M059J (cell line): Measurements from ENCODE around the gene CDC27. TPM values are rescaled to one million over a fixed set of nuclear protein-coding genes. Genes with fewer than 3 reads are reported as not detected.
"Not testable (repeated sequence)": the region's sequence is repeated elsewhere in the genome, so short reads cannot be mapped to it uniquely, and the experiment has no call there.

ENCODE experiments used
- DNase-seq: peaks from one replicate; pipeline ENCODE4 v3.0.0-alpha.2; 2012; ENCODE audit warnings: low read depth
- total RNA-seq: library from RNA; depleted of rRNA; stranded (reverse); fragments of >200 nt; shearing (Covaris generic); gene quantifications from 2 replicates; pipeline ENCODE4 v1.2.3, GENCODE V29; 2014

CDC27 gene
- total RNA-seq, 1 experiment from 2014 or later = 90.9 TPM

GRCh38 chr17:47145351-47145750 is 43.7 kb downstream of the CDC27 start:
- no peak for DNase-seq

GRCh38 chr17:47135235-47135634 is 53.9 kb downstream of the CDC27 start:
- DNase-seq = no peak

- not testable (repeated sequence) for DNase-seq
Observed at GRCh38 chr17:47134354-47134753, 54.7 kb downstream of the CDC27 start.

GRCh38 chr17:47131761-47132160 is 57.3 kb downstream of the CDC27 start:
- DNase-seq = peak; percentile 16

- not testable (repeated sequence) for DNase-seq
Observed at GRCh38 chr17:47126835-47127234, 62.3 kb downstream of the CDC27 start.

GRCh38 chr17:47123262-47123661 is 65.8 kb downstream of the CDC27 start:
- DNase-seq = not testable (repeated sequence)

- DNase-seq = peak; percentile 49
Observed at GRCh38 chr17:47120521-47121095, 68.5 kb downstream of the CDC27 start.

GRCh38 chr17:47119746-47120520 is 69.2 kb downstream of the CDC27 start:
- peak; percentile 78 for DNase-seq

GRCh38 chr17:47117386-47117785 is 71.7 kb downstream of the CDC27 start:
- DNase-seq = no peak

GRCh38 chr17:47106130-47106529 is 83.0 kb downstream of the CDC27 start:
- DNase-seq = no peak

- not testable (repeated sequence) for DNase-seq
Observed at GRCh38 chr17:47105246-47105645, 83.8 kb downstream of the CDC27 start.

- no peak for DNase-seq
Observed at GRCh38 chr17:47102914-47103313, 86.2 kb downstream of the CDC27 start.

GRCh38 chr17:47099987-47100711 is 88.9 kb downstream of the CDC27 start:
- peak; percentile 88 for DNase-seq

- DNase-seq = no peak
Observed at GRCh38 chr17:47099451-47099986, 89.6 kb downstream of the CDC27 start.

- DNase-seq = no peak
Observed at GRCh38 chr17:47096343-47096742, 92.8 kb downstream of the CDC27 start.

- DNase-seq = peak; percentile 28
Observed at GRCh38 chr17:47095268-47095667, 93.8 kb downstream of the CDC27 start.

- no peak for DNase-seq
Observed at GRCh38 chr17:47087093-47087492, 102.0 kb downstream of the CDC27 start.

- DNase-seq = no peak
Observed at GRCh38 chr17:47085736-47086135, 103.4 kb downstream of the CDC27 start.

- DNase-seq = no peak
Observed at GRCh38 chr17:47078801-47079200, 110.3 kb downstream of the CDC27 start.

GRCh38 chr17:47077576-47077975 is 111.5 kb downstream of the CDC27 start:
- DNase-seq = peak; percentile 61

- no peak for DNase-seq
Observed at GRCh38 chr17:47076171-47076570, 112.9 kb downstream of the CDC27 start.

GRCh38 chr17:47074361-47074760 is 114.7 kb downstream of the CDC27 start:
- not testable (repeated sequence) for DNase-seq
